Trophoblast cell (in vitro differentiated cells and primary cell): ENCODE measurements around the gene GSTM3.

Source experiments
- DNase-seq, 2 donors: peaks; one replicate each; pipeline ENCODE4 v3.0.0-alpha.2; 2016
- H2AFZ ChIP-seq: 2 replicates; pipeline ENCODE4 v1.6.1; 2013; ENCODE audit warnings: low read length, moderate library complexity, mild to moderate bottlenecking; ENCODE audit not compliant: insufficient read depth, poor library complexity
- H2AK5ac ChIP-seq: 2 replicates; pipeline ENCODE4 v1.6.1; 2013; ENCODE audit warnings: mild to moderate bottlenecking, low read length
- H2BK120ac ChIP-seq: 2 replicates; pipeline ENCODE4 v1.6.1; 2013; ENCODE audit warnings: low read length, mild to moderate bottlenecking, moderate library complexity; ENCODE audit not compliant: insufficient read depth, poor library complexity
- H2BK12ac ChIP-seq: 2 replicates; pipeline ENCODE4 v1.6.1; 2013; ENCODE audit warnings: mild to moderate bottlenecking, low read length, moderate library complexity
- H2BK5ac ChIP-seq: 2 replicates; pipeline ENCODE4 v1.6.1; 2013; ENCODE audit warnings: low read length, low read depth, moderate library complexity, mild to moderate bottlenecking; ENCODE audit not compliant: poor library complexity
- H3K14ac ChIP-seq: 2 replicates; pipeline ENCODE4 v1.6.1; 2013; ENCODE audit warnings: mild to moderate bottlenecking, low read length
- H3K18ac ChIP-seq: 2 replicates; pipeline ENCODE4 v1.6.1; 2013; ENCODE audit warnings: mild to moderate bottlenecking, low read length
- H3K23ac ChIP-seq: 2 replicates; pipeline ENCODE4 v1.6.1; 2013; ENCODE audit warnings: low read length
- H3K27ac ChIP-seq: 2 replicates; pipeline ENCODE4 v1.5.1; 2013; ENCODE audit warnings: low read depth, mild to moderate bottlenecking, inconsistent platforms, low read length, moderate library complexity
- H3K27me3 ChIP-seq: 2 replicates; pipeline ENCODE4 v1.6.1; 2013; ENCODE audit warnings: inconsistent platforms, mild to moderate bottlenecking, low read length, moderate library complexity; ENCODE audit not compliant: insufficient read depth
- H3K36me3 ChIP-seq, 2 experiments: 1 replicate in 1 of 2; 2 replicates in 1 of 2; pipeline ENCODE4 v1.6.1; 2013; ENCODE audit warnings: low read length in 2 of 2, mild to moderate bottlenecking in 2 of 2, moderate library complexity in 1 of 2; ENCODE audit not compliant: insufficient read depth in 2 of 2, control insufficient read depth in 1 of 2
- H3K4ac ChIP-seq: 2 replicates; pipeline ENCODE4 v1.6.1; 2013; ENCODE audit warnings: low read depth, mild to moderate bottlenecking, low read length, moderate library complexity
- H3K4me1 ChIP-seq, 2 experiments: 1 replicate in 1 of 2; 2 replicates in 1 of 2; pipeline ENCODE4 v1.6.1; 2013; ENCODE audit warnings: low read length in 2 of 2, mild to moderate bottlenecking in 2 of 2, moderate library complexity in 1 of 2; ENCODE audit not compliant: insufficient read depth in 2 of 2, control insufficient read depth in 1 of 2
- H3K4me2 ChIP-seq: 2 replicates; pipeline ENCODE4 v1.6.1; 2013; ENCODE audit warnings: inconsistent platforms, mild to moderate bottlenecking, low read length, moderate library complexity
- H3K4me3 ChIP-seq: 2 replicates; pipeline ENCODE4 v1.5.1; 2013; ENCODE audit warnings: mild to moderate bottlenecking, low read depth, low read length, inconsistent platforms
- H3K79me1 ChIP-seq: one replicate; pipeline ENCODE4 v1.6.1; 2013; ENCODE audit warnings: low read length
- H3K79me2 ChIP-seq: 2 replicates; pipeline ENCODE4 v1.6.1; 2013; ENCODE audit warnings: low read length, mild to moderate bottlenecking; ENCODE audit not compliant: control insufficient read depth, insufficient read depth, poor library complexity
- H3K9ac ChIP-seq: 2 replicates; pipeline ENCODE4 v1.6.1; 2013; ENCODE audit warnings: mild to moderate bottlenecking, low read length
- H3K9me3 ChIP-seq: 2 replicates; pipeline ENCODE4 v1.6.1; 2013; ENCODE audit warnings: low read depth, mild to moderate bottlenecking, control low read depth, inconsistent platforms, low read length; ENCODE audit not compliant: insufficient read depth
- H4K12ac ChIP-seq: 2 replicates; pipeline ENCODE4 v1.6.1; 2013; ENCODE audit warnings: low read depth, mild to moderate bottlenecking, low read length, moderate library complexity
- H4K8ac ChIP-seq: 2 replicates; pipeline ENCODE4 v1.6.1; 2013; ENCODE audit warnings: low read depth, mild to moderate bottlenecking, low read length, moderate library complexity
- H4K91ac ChIP-seq: one replicate; pipeline ENCODE4 v1.6.1; 2013; ENCODE audit warnings: low read depth, mild to moderate bottlenecking, low read length, moderate library complexity
- WGBS: extraction: QIAGEN DNeasy Blood & Tissue Kit; methylation state at CpG from one replicate; pipeline ENCODE4 v1.1.7; 2013; ENCODE audit warnings: missing lambda C conversion rate; ENCODE audit not compliant: insufficient read length, insufficient coverage; ENCODE audit errors: extremely low coverage; 5-methylcytosine and 5-hydroxymethylcytosine counted together

The GSTM3 gene

DNA sequence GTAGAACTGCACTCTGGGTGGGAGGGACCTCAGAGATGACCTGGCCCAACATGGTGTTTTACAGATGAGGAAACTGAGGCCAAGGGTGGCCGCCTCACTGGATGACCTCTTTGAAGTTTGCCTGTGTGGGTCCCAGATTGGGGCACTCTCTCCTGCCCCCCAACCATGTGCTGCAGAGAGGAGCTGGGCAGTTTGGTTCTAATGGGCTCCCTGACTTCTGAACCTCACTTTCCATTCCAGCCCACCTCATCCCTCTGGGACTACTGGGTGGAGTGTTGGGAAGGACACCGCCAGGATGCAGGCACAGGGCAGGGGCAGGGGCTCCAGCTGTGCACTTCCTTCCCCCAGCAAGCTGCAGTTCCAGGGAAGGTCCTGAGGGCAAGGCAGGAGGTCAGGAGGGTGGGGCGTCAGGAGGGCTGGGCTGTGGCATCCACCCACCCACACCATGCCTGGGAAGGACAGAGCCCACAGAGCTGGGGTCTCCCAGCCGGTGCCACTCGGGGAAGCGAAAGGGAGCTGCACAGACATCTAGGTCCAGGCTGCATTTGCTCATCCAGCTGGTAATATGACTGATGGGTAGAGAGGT lies 33.2 kb upstream of the GSTM3 start:
- no peak overlapping the region for H2BK120ac ChIP-seq
- peaks cover 3% of the 10 kb centered on the region for H3K9me3 ChIP-seq
- peaks cover 1% of the 10 kb centered on the region for H3K79me1 ChIP-seq
- no peak overlapping the region for H2BK5ac ChIP-seq
- H3K9ac ChIP-seq = no peak overlapping the region
- no peak overlapping the region for H2AFZ ChIP-seq
- no peak overlapping the region for H3K4me3 ChIP-seq
- no CpG with 5 or more reads among the region's 6 CpGs for WGBS
- no peak overlapping the region for H2BK12ac ChIP-seq
- H3K18ac ChIP-seq = no peak overlapping the region
- no peak for DNase-seq
- H4K91ac ChIP-seq = no peak overlapping the region
- H3K4me1 ChIP-seq = peaks cover 0 to 5% of the 10 kb centered on the region in 2 experiments
- no peak overlapping the region for H3K4ac ChIP-seq
- H3K79me2 ChIP-seq = no peaks in the 10 kb centered on the region
- no peaks in the 10 kb centered on the region for H3K36me3 ChIP-seq
- H2AK5ac ChIP-seq = peak overlapping the region; percentile 34
- no peak overlapping the region for H4K12ac ChIP-seq
- H3K27me3 ChIP-seq = no peaks in the 10 kb centered on the region
- H3K14ac ChIP-seq = no peak overlapping the region
- H3K23ac ChIP-seq = no peak overlapping the region
- H3K4me2 ChIP-seq = no peak overlapping the region
- no peak overlapping the region for H4K8ac ChIP-seq
- no peak overlapping the region for H3K27ac ChIP-seq

DNA sequence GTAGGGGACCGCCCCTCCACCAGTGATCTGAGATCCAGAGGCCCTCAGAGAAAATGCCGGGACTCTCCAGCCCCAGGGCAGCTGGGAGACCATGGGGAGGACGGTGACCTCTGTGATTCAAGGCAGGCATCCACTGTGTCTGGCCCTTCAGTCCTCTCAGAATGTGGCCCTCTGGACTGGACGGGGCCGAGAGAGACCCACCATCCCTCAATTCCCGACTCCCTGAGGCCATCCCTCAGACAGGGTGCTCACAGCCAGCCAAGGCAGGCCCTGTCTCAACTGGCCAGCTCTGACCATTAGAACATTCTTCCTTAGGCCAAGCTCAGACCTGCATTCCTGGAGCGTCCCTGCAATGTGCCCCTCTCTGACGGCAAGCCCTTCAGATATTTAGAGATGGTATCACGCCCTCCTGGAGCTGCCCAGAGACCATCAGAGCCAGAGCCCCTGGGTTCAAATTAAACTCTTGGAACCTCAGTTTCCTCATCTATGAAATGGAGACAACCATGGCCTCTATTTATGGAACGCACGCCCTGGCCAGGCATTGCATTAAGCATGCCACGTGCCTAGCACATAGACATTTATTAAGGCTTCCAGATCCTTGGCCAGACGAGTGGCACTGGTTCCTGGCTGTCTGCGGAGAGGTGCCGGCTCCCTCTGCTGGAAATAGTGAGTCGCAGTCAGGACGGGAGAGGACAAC lies 32.5 kb upstream of the GSTM3 start:
- peaks cover 0 to 5% of the 10 kb centered on the region in 2 experiments for H3K4me1 ChIP-seq
- no peaks in the 10 kb centered on the region for H3K36me3 ChIP-seq
- no peaks in the 10 kb centered on the region for H3K27me3 ChIP-seq
- no peak overlapping the region for H2BK5ac ChIP-seq
- H3K79me2 ChIP-seq = no peaks in the 10 kb centered on the region
- H3K4me2 ChIP-seq = no peak overlapping the region
- H2BK12ac ChIP-seq = no peak overlapping the region
- H4K12ac ChIP-seq = no peak overlapping the region
- H3K27ac ChIP-seq = no peak overlapping the region
- H3K23ac ChIP-seq = no peak overlapping the region
- no peak overlapping the region for H2AK5ac ChIP-seq
- no peak overlapping the region for H3K18ac ChIP-seq
- H3K9me3 ChIP-seq = peaks cover 3% of the 10 kb centered on the region
- H3K9ac ChIP-seq = no peak overlapping the region
- H3K4me3 ChIP-seq = no peak overlapping the region
- H3K4ac ChIP-seq = no peak overlapping the region
- no peak overlapping the region for H2BK120ac ChIP-seq
- peak; percentile 81 to 93 for DNase-seq
- H4K91ac ChIP-seq = no peak overlapping the region
- no CpG with 5 or more reads among the region's 17 CpGs for WGBS
- H3K14ac ChIP-seq = no peak overlapping the region
- H4K8ac ChIP-seq = no peak overlapping the region
- H3K79me1 ChIP-seq = peaks cover 1% of the 10 kb centered on the region
- H2AFZ ChIP-seq = no peak overlapping the region

GRCh38 chr1:109772658-109773202 lies 31.9 kb upstream of the GSTM3 start:
- Histone ChIP-seq H2BK12ac (no peak overlapping the region), H3K4me1 (peaks cover 0 to 5% of the 10 kb centered on the region in 2 experiments), H4K12ac (no peak overlapping the region), H3K9ac (no peak overlapping the region), H3K9me3 (peaks cover 3% of the 10 kb centered on the region), H4K8ac (no peak overlapping the region), H3K18ac (no peak overlapping the region), H2AK5ac (no peak overlapping the region), H3K27me3 (no peaks in the 10 kb centered on the region), H3K14ac (no peak overlapping the region), H3K36me3 (no peaks in the 10 kb centered on the region), H2AFZ (no peak overlapping the region), H3K23ac (no peak overlapping the region), H2BK120ac (no peak overlapping the region), H3K4me2 (no peak overlapping the region), H2BK5ac (no peak overlapping the region), H3K79me2 (no peaks in the 10 kb centered on the region), H3K79me1 (peaks cover 1% of the 10 kb centered on the region), H4K91ac (peak overlapping the region; percentile 22), H3K27ac (no peak overlapping the region), H3K4me3 (no peak overlapping the region), H3K4ac (no peak overlapping the region)
- no CpG with 5 or more reads among the region's 6 CpGs for WGBS
- DNase-seq = no peak

DNA sequence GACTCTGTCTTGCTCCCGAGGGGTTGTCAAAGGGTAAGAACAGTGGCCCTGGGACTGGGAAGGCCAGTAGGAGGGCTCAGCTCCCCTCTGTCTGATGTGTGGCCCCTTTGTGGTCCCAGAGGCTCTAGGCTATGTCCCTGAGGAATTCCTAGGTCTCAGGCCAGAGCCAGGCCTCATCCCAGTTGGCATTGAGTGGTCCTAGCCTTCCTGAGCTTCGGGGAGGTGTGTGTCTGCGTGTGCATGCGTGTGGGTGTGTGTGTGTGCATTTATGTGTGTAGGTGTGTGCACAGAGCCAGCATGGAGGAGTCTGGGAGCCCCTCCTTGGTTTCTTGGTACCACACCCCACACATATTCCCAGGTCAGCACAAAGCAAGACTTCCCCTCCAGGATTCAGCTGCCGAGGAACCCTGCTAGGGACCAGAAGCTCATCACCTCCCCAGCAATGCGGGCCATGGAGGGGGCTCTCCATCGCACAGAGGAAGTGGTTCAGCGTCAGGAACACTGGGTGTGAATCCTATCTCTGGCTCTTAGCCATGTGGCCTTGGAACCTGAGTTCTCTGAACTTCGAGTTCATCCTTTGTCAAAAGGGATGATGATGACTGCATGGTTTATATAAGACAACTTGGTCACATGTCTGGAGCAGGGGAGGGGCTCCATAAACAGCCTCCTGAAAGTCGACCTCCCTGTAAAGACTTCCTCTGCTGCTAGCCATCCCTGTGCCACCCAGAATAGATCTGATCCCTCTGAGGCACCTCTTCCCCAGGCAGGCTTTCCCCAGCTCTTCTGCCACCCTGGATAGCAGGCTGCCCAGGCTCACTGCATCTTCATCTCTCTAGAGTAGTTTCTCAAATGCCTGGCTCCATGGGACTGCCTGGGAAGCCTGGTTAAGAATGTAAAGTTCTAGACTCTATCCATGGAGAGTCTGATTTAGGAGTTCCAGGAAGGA lies 31.1 kb upstream of the GSTM3 start:
- Histone ChIP-seq H3K9ac (no peak overlapping the region), H3K4me3 (no peak overlapping the region), H3K4me1 (peaks cover 0 to 4% of the 10 kb centered on the region in 2 experiments), H3K27ac (no peak overlapping the region), H2AFZ (no peak overlapping the region), H4K8ac (no peak overlapping the region), H3K14ac (no peak overlapping the region), H2BK12ac (no peak overlapping the region), H4K91ac (no peak overlapping the region), H3K79me2 (no peaks in the 10 kb centered on the region), H2AK5ac (no peak overlapping the region), H4K12ac (no peak overlapping the region), H3K9me3 (peaks cover 3% of the 10 kb centered on the region), H3K27me3 (no peaks in the 10 kb centered on the region), H2BK120ac (no peak overlapping the region), H3K4ac (no peak overlapping the region), H3K23ac (no peak overlapping the region), H3K36me3 (no peaks in the 10 kb centered on the region), H2BK5ac (no peak overlapping the region), H3K18ac (no peak overlapping the region), H3K4me2 (no peak overlapping the region), H3K79me1 (peaks cover under 1% of the 10 kb centered on the region)
- DNase-seq = no peak
- no CpG with 5 or more reads among the region's 10 CpGs for WGBS
